GM23338 (cell line): ENCODE data around the gene GPC6. TPM values are rescaled to one million over a fixed set of nuclear protein-coding genes. Genes with fewer than 3 reads are reported as not detected.

Experiments used
- ATAC-seq: fragments of 200-7000 bp; cut with Tn5 transposase; 3 replicates; pipeline ENCODE4 v1.9.1; 2020
- DNase-seq: peaks from one replicate; pipeline ENCODE4 v3.0.0-alpha.2; 2015; ENCODE audit warnings: low spot score
- H2AFZ ChIP-seq: fragments of 200-600 bp; sonication (generic); 2 replicates; pipeline ENCODE4 v1.8.0; 2016; ENCODE audit warnings: antibody characterized with exemption, mild to moderate bottlenecking, moderate library complexity
- H3F3A ChIP-seq: fragments of 200-600 bp; sonication (generic); replicated peaks from 2 replicates; pipeline ENCODE4 v1.8.0; 2017; ENCODE audit warnings: antibody characterized with exemption, mixed run types, low read depth
- H3K27ac ChIP-seq: fragments of 200-600 bp; sonication (generic); 2 replicates; pipeline ENCODE4 v1.6.1; 2016; ENCODE audit warnings: low read depth
- H3K27me3 ChIP-seq: fragments of 200-600 bp; sonication (generic); 2 replicates; pipeline ENCODE4 v1.8.0; 2016; ENCODE audit warnings: mild to moderate bottlenecking, mixed run types, moderate library complexity; ENCODE audit not compliant: insufficient read depth
- H3K36me3 ChIP-seq: fragments of 200-600 bp; sonication (generic); 2 replicates; pipeline ENCODE4 v1.8.0; 2016; ENCODE audit warnings: mild to moderate bottlenecking; ENCODE audit not compliant: insufficient read depth
- H3K4me1 ChIP-seq: fragments of 200-600 bp; sonication (generic); 2 replicates; pipeline ENCODE4 v1.8.0; 2016; ENCODE audit warnings: mild to moderate bottlenecking, moderate library complexity; ENCODE audit not compliant: insufficient read depth
- H3K4me2 ChIP-seq: fragments of 200-600 bp; sonication (generic); 2 replicates; pipeline ENCODE4 v1.7.1; 2017; ENCODE audit warnings: mixed run types
- H3K4me3 ChIP-seq: fragments of 200-600 bp; sonication (generic); 2 replicates; pipeline ENCODE4 v1.6.1; 2016; ENCODE audit warnings: mixed run types
- H3K79me2 ChIP-seq: fragments of 200-600 bp; sonication (generic); replicated peaks from 2 replicates; pipeline ENCODE4 v1.8.0; 2017; ENCODE audit warnings: mild to moderate bottlenecking; ENCODE audit not compliant: insufficient read depth
- H3K9me2 ChIP-seq: fragments of 200-600 bp; sonication (generic); 2 replicates; pipeline ENCODE4 v1.8.0; 2017; ENCODE audit not compliant: insufficient read depth
- H4K20me1 ChIP-seq: fragments of 200-600 bp; sonication (generic); replicated peaks from 2 replicates; pipeline ENCODE4 v1.8.0; 2017; ENCODE audit warnings: mild to moderate bottlenecking; ENCODE audit not compliant: insufficient read depth
- H3K27ac Mint-ChIP-seq: 2 replicates; pipeline ENCODE4 v1.8.0; 2020; ENCODE audit warnings: inconsistent platforms, mild to moderate bottlenecking, moderate library complexity, mixed read lengths
- H3K27me3 Mint-ChIP-seq: 3 replicates; pipeline ENCODE4 v1.8.0; 2022; ENCODE audit warnings: low read depth, mild to moderate bottlenecking, moderate library complexity, mixed read lengths, inconsistent platforms; ENCODE audit not compliant: insufficient read depth, poor library complexity
- H3K36me3 Mint-ChIP-seq: 3 replicates; pipeline ENCODE4 v1.8.0; 2021; ENCODE audit warnings: low read depth, mild to moderate bottlenecking, inconsistent platforms, moderate library complexity, mixed read lengths
- H3K4me1 Mint-ChIP-seq: 3 replicates; pipeline ENCODE4 v1.8.0; 2020; ENCODE audit warnings: mild to moderate bottlenecking, inconsistent platforms, mixed read lengths
- H3K4me3 Mint-ChIP-seq: 3 replicates; pipeline ENCODE4 v1.8.0; 2021; ENCODE audit warnings: moderate library complexity, mild to moderate bottlenecking, inconsistent platforms, mixed read lengths
- H3K9me3 Mint-ChIP-seq: 3 replicates; pipeline ENCODE4 v1.8.0; 2020; ENCODE audit warnings: moderate library complexity, mild to moderate bottlenecking, inconsistent platforms, mixed read lengths
- EZH2 ChIP-seq: fragments of 200-600 bp; sonication (generic); IDR thresholded peaks from one replicate; pipeline ENCODE4 v1.8.0; 2017; ENCODE audit warnings: antibody characterized with exemption, mild to moderate bottlenecking, low read depth; ENCODE audit not compliant: unreplicated experiment
- EZH2phosphoT487 ChIP-seq: fragments of 200-600 bp; sonication (generic); IDR thresholded peaks from one replicate; pipeline ENCODE4 v1.8.1; 2018; ENCODE audit warnings: antibody characterized with exemption; ENCODE audit not compliant: unreplicated experiment
- NANOG ChIP-seq: IDR thresholded peaks from 2 replicates; pipeline ENCODE4 v1.6.1; 2016; ENCODE audit warnings: antibody characterized with exemption, borderline replicate concordance
- STAT1 ChIP-seq: IDR thresholded peaks from one replicate; pipeline ENCODE4 v1.6.1; 2016; ENCODE audit warnings: antibody characterized with exemption; ENCODE audit not compliant: unreplicated experiment
- ZNF331 ChIP-seq: fragments of 250-450 bp; sonication (Bioruptor Pico); IDR thresholded peaks from 2 replicates; pipeline ENCODE4 v1.5.0; 2020; ENCODE audit warnings: low read depth, mild to moderate bottlenecking, moderate library complexity
- polyA plus RNA-seq: library from polyadenylated mRNA; unstranded; fragments of >200 nt; fragmentation: Nextera tagmentation; extraction: Ambion mirVana; gene quantifications from 2 replicates; pipeline ENCODE4 v1.2.1, GENCODE V29; 2016
- total RNA-seq: library from RNA; depleted of rRNA; stranded (reverse); fragments of >200 nt; shearing (Covaris generic); gene quantifications from 2 replicates; pipeline ENCODE4 v1.2.3, GENCODE V29; 2014
- TF ChIP-seq, protein P1 (sequence below): fragments of 250-450 bp; sonication (Bioruptor Pico); IDR thresholded peaks from 2 replicates; pipeline ENCODE4 v1.5.0; 2020; ENCODE audit warnings: mild to moderate bottlenecking, moderate library complexity

Gene GPC6
- total and polyA plus RNA-seq, 2 experiments from 2014 or later: 6.4 to 28.6 TPM

DNA sequence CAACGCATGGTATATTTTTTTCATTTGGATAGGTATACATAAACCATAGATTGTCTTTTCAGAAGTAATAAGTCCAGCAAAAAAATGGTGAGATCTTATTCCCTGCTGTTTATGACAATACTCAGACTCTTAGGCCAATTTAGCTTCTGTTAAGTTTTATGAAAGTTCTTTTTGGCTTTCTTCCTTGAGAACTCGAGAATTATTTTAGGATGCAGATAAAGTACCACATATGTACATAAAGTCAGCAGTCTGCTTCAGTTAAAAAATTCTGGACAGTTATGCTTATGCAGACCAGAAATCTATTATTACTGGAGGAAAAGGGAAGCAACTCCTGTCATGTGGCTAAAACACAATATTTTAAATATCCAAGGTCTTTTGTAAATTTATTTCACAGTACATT, 422.9 kb downstream of the GPC6 start (continued):
- TF ChIP-seq EZH2 (no peak), NANOG (no peak), ZNF331 (CRISPR knock-in tag) (no peak), STAT1 (no peak)

DNA sequence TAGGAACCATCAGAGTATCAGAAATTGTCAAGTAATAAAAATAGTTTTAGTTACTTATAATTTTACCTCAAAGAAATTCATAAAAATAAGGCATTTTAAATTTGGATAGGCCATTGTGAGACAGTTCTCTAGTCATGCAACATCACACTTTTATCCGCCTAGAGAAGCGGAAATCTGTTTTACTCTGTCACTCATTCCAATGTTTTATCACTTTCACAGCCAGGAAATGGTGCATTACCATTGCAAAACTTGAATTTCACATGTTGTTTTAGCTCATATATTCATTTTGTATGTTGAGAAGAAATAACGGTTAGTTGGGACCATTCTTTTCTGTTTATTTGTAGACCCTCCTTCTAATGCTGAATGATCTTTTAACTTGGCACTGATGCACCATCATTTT, 427.2 kb downstream of the GPC6 start:
- DNase-seq (no peak), ATAC-seq (no peak)
- no peaks in the 10 kb centered on the region for H4K20me1 ChIP-seq
- no peaks in the 10 kb centered on the region for H3K36me3 Mint-ChIP-seq
- no peak overlapping the region for H3K27ac ChIP-seq
- H3K4me1 Mint-ChIP-seq: peaks cover 13% of the 10 kb centered on the region; the same call in 2 of the 3 replicates
- H3K79me2 ChIP-seq: no peaks in the 10 kb centered on the region
- no peaks in the 10 kb centered on the region for H3K9me2 ChIP-seq
- no peaks in the 10 kb centered on the region for H3K36me3 ChIP-seq
- no peaks in the 10 kb centered on the region for H3K27me3 ChIP-seq
- H3K9me3 Mint-ChIP-seq: no peaks in the 10 kb centered on the region
- H3K4me3 ChIP-seq: no peak overlapping the region
- H2AFZ ChIP-seq: no peak overlapping the region
- H3K4me2 ChIP-seq: no peak overlapping the region
- H3K27me3 Mint-ChIP-seq: no peaks in the 10 kb centered on the region
- no peak overlapping the region for H3K27ac Mint-ChIP-seq
- H3F3A ChIP-seq: no peaks in the 10 kb centered on the region
- no peak overlapping the region for H3K4me3 Mint-ChIP-seq
- H3K4me1 ChIP-seq: no peaks in the 10 kb centered on the region
- TF ChIP-seq EZH2phosphoT487: no peak
- TF ChIP-seq NANOG: no peak
- no peak for TF ChIP-seq STAT1
- no peak for TF ChIP-seq EZH2
- TF ChIP-seq, protein P1, sequence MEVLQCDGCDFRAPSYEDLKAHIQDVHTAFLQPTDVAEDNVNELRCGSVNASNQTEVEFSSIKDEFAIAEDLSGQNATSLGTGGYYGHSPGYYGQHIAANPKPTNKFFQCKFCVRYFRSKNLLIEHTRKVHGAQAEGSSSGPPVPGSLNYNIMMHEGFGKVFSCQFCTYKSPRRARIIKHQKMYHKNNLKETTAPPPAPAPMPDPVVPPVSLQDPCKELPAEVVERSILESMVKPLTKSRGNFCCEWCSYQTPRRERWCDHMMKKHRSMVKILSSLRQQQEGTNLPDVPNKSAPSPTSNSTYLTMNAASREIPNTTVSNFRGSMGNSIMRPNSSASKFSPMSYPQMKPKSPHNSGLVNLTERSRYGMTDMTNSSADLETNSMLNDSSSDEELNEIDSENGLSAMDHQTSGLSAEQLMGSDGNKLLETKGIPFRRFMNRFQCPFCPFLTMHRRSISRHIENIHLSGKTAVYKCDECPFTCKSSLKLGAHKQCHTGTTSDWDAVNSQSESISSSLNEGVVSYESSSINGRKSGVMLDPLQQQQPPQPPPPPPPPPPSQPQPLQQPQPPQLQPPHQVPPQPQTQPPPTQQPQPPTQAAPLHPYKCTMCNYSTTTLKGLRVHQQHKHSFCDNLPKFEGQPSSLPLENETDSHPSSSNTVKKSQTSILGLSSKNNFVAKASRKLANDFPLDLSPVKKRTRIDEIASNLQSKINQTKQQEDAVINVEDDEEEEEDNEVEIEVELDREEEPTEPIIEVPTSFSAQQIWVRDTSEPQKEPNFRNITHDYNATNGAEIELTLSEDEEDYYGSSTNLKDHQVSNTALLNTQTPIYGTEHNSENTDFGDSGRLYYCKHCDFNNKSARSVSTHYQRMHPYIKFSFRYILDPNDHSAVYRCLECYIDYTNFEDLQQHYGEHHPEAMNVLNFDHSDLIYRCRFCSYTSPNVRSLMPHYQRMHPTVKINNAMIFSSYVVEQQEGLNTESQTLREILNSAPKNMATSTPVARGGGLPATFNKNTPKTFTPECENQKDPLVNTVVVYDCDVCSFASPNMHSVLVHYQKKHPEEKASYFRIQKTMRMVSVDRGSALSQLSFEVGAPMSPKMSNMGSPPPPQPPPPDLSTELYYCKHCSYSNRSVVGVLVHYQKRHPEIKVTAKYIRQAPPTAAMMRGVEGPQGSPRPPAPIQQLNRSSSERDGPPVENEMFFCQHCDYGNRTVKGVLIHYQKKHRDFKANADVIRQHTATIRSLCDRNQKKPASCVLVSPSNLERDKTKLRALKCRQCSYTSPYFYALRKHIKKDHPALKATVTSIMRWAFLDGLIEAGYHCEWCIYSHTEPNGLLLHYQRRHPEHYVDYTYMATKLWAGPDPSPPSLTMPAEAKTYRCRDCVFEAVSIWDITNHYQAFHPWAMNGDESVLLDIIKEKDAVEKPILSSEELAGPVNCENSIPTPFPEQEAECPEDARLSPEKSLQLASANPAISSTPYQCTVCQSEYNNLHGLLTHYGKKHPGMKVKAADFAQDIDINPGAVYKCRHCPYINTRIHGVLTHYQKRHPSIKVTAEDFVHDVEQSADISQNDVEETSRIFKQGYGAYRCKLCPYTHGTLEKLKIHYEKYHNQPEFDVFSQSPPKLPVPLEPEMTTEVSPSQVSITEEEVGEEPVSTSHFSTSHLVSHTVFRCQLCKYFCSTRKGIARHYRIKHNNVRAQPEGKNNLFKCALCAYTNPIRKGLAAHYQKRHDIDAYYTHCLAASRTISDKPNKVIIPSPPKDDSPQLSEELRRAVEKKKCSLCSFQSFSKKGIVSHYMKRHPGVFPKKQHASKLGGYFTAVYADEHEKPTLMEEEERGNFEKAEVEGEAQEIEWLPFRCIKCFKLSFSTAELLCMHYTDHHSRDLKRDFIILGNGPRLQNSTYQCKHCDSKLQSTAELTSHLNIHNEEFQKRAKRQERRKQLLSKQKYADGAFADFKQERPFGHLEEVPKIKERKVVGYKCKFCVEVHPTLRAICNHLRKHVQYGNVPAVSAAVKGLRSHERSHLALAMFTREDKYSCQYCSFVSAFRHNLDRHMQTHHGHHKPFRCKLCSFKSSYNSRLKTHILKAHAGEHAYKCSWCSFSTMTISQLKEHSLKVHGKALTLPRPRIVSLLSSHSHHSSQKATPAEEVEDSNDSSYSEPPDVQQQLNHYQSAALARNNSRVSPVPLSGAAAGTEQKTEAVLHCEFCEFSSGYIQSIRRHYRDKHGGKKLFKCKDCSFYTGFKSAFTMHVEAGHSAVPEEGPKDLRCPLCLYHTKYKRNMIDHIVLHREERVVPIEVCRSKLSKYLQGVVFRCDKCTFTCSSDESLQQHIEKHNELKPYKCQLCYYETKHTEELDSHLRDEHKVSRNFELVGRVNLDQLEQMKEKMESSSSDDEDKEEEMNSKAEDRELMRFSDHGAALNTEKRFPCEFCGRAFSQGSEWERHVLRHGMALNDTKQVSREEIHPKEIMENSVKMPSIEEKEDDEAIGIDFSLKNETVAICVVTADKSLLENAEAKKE (CRISPR knock-in tag): no peak
